Retinal pigment epithelial cell (primary cell): ENCODE measurements around the gene P2RX6.
"Not testable (repeated sequence)": the region's sequence is repeated elsewhere in the genome, so short reads cannot be mapped to it uniquely, and the experiment has no call there.

Source experiments
- DNase-seq: peaks from one replicate; pipeline ENCODE4 v3.0.0-alpha.2; 2010; ENCODE audit warnings: low read depth
- H3K4me3 ChIP-seq: 2 replicates; pipeline ENCODE4 v1.5.1; 2011; ENCODE audit warnings: mild to moderate bottlenecking, low read length, control low read depth, moderate library complexity
- TF ChIP-seq, protein P1 (sequence below): conservative IDR thresholded peaks from 2 replicates; pipeline ENCODE4 v1.5.1; 2011; ENCODE audit warnings: low read depth, low read length, control low read depth, inconsistent platforms

P2RX6 gene

DNA sequence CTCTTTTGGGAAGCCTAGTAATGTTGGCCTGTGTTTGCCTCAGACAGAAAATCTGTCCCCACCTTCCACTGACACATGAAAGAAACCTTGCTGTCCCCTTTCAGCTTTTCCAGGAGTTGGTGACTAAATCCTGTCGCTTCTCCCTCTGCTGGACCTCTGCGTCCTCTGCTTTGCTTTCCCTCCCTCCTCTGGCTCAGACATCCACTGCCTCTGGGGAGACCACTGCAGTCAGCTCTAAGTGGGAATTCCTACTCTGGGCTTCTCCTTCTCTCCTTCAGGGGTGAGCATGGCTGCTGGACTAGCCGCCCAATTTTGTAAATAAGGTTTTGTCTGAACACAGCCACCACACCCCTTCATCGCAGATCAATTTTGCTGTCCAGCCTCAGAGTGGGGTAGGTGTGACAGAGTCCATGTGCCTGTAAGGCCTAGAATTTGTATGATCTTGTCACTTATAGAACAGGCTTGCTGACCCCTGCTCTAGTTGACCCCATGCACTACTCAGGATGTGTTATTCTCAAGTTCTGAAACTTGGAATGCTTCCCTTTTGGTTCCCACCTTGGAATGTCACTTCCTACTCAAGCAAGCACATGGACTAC, 53.8 kb downstream of the P2RX6 start:
- H3K4me3 ChIP-seq = no peak overlapping the region
- no peak for DNase-seq
- TF ChIP-seq, protein P1, sequence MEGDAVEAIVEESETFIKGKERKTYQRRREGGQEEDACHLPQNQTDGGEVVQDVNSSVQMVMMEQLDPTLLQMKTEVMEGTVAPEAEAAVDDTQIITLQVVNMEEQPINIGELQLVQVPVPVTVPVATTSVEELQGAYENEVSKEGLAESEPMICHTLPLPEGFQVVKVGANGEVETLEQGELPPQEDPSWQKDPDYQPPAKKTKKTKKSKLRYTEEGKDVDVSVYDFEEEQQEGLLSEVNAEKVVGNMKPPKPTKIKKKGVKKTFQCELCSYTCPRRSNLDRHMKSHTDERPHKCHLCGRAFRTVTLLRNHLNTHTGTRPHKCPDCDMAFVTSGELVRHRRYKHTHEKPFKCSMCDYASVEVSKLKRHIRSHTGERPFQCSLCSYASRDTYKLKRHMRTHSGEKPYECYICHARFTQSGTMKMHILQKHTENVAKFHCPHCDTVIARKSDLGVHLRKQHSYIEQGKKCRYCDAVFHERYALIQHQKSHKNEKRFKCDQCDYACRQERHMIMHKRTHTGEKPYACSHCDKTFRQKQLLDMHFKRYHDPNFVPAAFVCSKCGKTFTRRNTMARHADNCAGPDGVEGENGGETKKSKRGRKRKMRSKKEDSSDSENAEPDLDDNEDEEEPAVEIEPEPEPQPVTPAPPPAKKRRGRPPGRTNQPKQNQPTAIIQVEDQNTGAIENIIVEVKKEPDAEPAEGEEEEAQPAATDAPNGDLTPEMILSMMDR = no peak

DNA sequence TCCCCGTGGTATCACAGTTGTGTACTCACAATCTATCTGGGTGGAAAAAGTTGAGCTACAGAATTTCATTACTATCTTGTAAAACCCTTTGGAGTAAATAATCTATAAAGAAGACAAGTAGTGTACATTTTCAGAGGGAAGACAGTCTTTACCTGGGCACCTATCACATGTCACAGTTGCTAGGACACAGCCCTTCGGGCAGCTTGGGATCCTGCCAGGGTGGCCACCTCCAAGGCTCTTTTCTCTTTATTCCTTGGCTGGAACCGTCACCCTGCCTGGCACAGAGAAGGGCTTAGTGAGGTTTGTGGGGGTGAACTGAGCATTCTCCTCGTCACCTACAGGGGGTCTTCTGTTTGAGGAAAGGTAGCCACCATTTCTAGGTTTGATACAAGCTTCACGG, 54.4 kb downstream of the P2RX6 start:
- no peak for DNase-seq
- TF ChIP-seq, protein P1 = no peak
- H3K4me3 ChIP-seq = no peak overlapping the region

DNA sequence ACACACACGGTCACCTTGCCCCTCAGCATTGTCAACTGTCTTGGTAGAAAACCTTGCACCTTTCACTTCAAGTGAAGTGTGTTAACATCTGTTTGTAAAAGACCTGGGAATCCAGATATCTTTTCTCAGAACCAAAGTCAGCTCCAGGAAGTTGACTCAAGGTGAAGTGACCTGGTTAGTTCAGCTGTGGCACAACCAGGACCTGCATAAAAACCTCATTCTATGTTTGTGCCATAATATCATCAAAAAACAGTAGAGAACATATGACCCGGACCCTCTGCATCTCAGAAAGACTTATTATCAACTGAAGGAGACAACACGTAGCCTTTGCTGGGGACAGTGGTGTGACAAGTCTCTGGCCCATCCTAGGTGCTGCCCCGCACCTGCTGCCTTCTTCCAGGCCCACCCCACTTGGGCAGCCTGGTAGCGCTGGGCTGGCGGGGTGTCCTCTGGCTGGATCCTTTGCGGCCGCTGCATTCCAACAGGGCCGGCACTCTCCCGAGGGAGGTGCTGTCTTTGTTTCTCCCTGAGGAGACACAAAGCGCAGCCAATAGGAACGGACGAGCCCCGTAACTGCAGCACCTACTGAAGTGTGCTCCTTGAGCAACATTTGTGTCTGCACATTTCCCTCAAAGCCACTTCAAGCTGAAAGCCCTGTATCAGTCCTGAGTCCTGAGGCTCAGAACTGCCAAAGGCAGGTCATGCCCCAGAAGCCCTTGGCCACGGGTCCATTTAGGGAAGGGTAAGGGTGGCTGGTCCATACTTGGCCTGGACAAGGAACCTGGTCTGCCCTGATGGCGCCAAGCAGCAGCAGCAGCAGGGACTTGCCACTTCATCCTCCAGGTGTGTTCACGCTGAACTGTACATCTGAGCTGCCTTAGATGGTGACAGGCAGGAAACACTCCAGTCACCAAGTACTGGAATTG, 56.0 kb downstream of the P2RX6 start:
- TF ChIP-seq, protein P1 = no peak
- H3K4me3 ChIP-seq = no peak overlapping the region
- no peak for DNase-seq

DNA sequence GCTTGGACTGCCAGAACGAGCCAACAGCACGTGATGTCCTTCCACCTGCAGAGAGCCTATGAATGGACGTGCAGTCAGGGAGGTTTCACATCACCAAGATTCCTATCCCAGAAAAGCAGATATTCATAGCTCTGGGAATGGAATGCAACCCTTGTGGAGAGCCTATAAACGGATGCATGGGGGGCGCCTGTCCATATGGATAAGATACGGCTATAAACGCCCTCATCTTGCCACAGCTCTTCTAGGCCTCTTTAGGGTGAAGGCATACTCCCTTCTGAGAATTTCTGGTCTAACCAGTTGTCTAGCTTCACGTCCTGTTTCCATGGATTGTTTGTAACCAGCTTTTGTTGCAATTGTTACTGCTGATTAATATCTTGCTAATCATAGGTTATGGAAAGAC, 56.8 kb downstream of the P2RX6 start:
- not testable (repeated sequence) for H3K4me3 ChIP-seq, DNase-seq

DNA sequence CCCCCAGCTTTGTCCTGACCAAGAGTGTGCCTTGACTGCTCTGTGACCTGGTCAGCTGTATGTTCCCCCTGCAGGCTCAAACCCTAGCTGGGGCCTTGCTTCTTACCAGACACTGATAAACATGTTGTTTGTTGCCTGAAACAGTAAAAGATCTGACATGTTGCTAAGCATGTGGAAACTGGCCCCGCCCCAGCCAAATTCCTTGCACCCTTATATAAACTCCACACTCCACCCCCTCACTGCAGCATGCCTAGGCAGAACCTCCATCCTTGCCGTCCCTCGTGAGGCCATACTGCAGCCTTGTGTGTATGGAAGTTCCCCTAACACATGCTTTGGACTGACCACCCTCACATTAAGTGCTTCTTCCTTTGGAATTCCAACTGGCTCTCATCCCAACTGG, 58.1 kb downstream of the P2RX6 start:
- DNase-seq = no peak
- H3K4me3 ChIP-seq = no peak overlapping the region
- TF ChIP-seq, protein P1 = no peak

DNA sequence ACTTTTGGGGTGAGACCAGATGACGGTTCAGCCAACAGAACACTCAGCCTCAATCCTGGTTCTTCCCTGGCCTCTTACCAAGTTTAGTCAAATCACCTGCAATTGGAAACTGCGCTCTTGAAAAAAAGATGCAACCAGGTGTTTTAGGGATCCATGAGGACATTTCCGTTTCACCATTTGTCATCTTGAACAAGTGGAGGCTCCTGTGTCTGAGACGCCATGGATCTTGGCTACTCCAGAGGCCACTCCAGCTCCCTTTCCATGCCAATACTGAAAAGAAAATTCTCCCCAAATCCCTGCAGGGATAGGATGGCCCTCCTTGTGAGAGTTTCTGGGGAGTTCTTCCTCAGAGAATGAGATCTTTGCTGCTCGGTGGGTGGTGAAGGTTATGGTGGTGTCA, 58.5 kb downstream of the P2RX6 start:
- no peak for DNase-seq
- H3K4me3 ChIP-seq = no peak overlapping the region
- TF ChIP-seq, protein P1 = no peak

DNA sequence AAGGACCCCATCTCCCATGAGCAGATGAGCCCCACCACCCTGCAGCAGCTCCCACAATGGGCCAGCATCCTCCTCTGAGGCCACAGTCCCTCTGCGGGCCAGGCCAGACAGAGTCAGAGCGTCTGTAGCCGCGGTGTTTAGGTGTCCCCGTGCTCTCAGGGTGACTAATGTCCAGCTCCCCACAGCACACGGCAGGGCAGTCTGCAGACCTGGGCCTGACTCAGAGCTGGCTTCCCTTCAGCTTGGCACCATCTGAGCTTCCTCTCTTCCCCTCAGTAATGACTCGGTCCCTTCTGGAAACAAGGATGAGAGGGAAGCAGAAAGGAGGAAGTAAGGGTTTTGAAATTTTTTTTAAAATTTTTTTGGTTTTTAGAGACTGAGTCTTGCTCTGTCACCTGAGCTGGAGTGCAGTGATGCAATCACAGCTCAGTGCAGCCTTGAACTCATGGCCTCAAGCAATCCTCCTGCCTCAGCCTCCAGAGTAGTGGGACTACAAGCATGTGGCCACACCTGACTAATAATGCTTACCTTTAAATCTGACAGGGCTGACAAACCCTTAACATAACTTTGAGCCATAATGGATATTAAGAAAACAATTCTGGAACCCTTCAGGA, 59.2 kb downstream of the P2RX6 start:
- H3K4me3 ChIP-seq = no peak overlapping the region
- no peak for DNase-seq
- TF ChIP-seq, protein P1 = no peak
